ENCODE measurements around the gene DUS3L. TPM values are rescaled to one million over a fixed set of nuclear protein-coding genes. Genes with fewer than 3 reads are reported as not detected.

The DUS3L gene
- total RNA-seq, 4 donors from 2014 or later = 30.6 to 46.1 (median 37.1) TPM

GRCh38 chr19:5803441-5803751 is 12.4 kb upstream of the DUS3L start:
- H3K27ac ChIP-seq = no peak overlapping the region
- peaks cover 11 to 26% of the 10 kb centered on the region in 2 donors for H3K27me3 ChIP-seq
- no peaks in the 10 kb centered on the region for H3K4me1 ChIP-seq

GRCh38 chr19:5801796-5802619 is 11.0 kb upstream of the DUS3L start:
- H3K9me3 ChIP-seq = no peaks in the 10 kb centered on the region
- no peaks in the 10 kb centered on the region for H3K4me1 ChIP-seq
- H3K36me3 ChIP-seq = no peaks in the 10 kb centered on the region
- H3K4me3 ChIP-seq = no peak overlapping the region
- no peak for DNase-seq
- no peak overlapping the region for H3K27ac ChIP-seq
- H3K27me3 ChIP-seq = peaks cover 11 to 26% of the 10 kb centered on the region in 2 donors
- no peak for TF ChIP-seq POLR2A (IDR thresholded peaks at IDR 0.05)
- no peak for TF ChIP-seq CTCF (IDR thresholded peaks at IDR 0.05)
- intact Hi-C loops (cut with DNase I; ENCODE audit: low total_unique reads) = no loop called here

More at GRCh38 chr19:5803441-5803751, 12.4 kb upstream of the DUS3L start:
- DNase-seq = no peak
- Histone ChIP-seq H3K36me3 (no peaks in the 10 kb centered on the region), H3K4me3 (no peak overlapping the region), H3K9me3 (no peaks in the 10 kb centered on the region)
- TF ChIP-seq CTCF (IDR thresholded peaks at IDR 0.05) (no peak), POLR2A (IDR thresholded peaks at IDR 0.05) (no peak)
- intact Hi-C loops (cut with DNase I; ENCODE audit: low total_unique reads) = no loop called here

GRCh38 chr19:5800361-5801270 is 9.7 kb upstream of the DUS3L start:
- Histone ChIP-seq H3K4me3 (no peak overlapping the region), H3K27me3 (peaks cover 8 to 26% of the 10 kb centered on the region in 2 donors), H3K9me3 (no peaks in the 10 kb centered on the region), H3K27ac (no peak overlapping the region), H3K36me3 (no peaks in the 10 kb centered on the region), H3K4me1 (no peaks in the 10 kb centered on the region)
- intact Hi-C loops (cut with DNase I; ENCODE audit: low total_unique reads) = no loop called here
- no peak for TF ChIP-seq POLR2A (IDR thresholded peaks at IDR 0.05)
- no peak for TF ChIP-seq CTCF (IDR thresholded peaks at IDR 0.05)
- DNase-seq = no peak

- Histone ChIP-seq H3K27me3 (peaks cover 5 to 24% of the 10 kb centered on the region in 2 donors), H3K36me3 (no peaks in the 10 kb centered on the region), H3K4me1 (no peaks in the 10 kb centered on the region), H3K9me3 (no peaks in the 10 kb centered on the region), H3K4me3 (no peak overlapping the region), H3K27ac (no peak overlapping the region)
- TF ChIP-seq POLR2A (IDR thresholded peaks at IDR 0.05) (no peak), CTCF (IDR thresholded peaks at IDR 0.05) (no peak)
- intact Hi-C loops (cut with DNase I; ENCODE audit: low total_unique reads) = no loop called here
- DNase-seq = no peak
Observed at GRCh38 chr19:5799247-5800241, 8.6 kb upstream of the DUS3L start.
